Fibroblast of villous mesenchyme (primary cell): ENCODE data around the gene LCE2A. TPM values are rescaled to one million over a fixed set of nuclear protein-coding genes. Genes with fewer than 3 reads are reported as not detected.

Experiments
- DNase-seq: peaks from one replicate; pipeline ENCODE4 v3.0.0-alpha.2; 2010; ENCODE audit warnings: low read depth
- H3K4me3 ChIP-seq: 2 replicates; pipeline ENCODE4 v1.5.1; 2011; ENCODE audit warnings: low read depth, mild to moderate bottlenecking, low read length
- total RNA-seq: library from RNA; depleted of rRNA; stranded (reverse); fragments of >200 nt; gene quantifications from 2 replicates; pipeline ENCODE4 v1.2.3, GENCODE V29; 2012
- TF ChIP-seq, protein P1 (sequence below): IDR thresholded peaks from 2 replicates; pipeline ENCODE4 v1.5.1; 2012; ENCODE audit warnings: low read depth, mild to moderate bottlenecking, low read length; ENCODE audit not compliant: insufficient read depth

Gene LCE2A
- total RNA-seq, 1 donor, result 0.43 TPM

GRCh38 chr1:152741656-152742055 is 43.5 kb downstream of the LCE2A start:
- TF ChIP-seq, protein P1, sequence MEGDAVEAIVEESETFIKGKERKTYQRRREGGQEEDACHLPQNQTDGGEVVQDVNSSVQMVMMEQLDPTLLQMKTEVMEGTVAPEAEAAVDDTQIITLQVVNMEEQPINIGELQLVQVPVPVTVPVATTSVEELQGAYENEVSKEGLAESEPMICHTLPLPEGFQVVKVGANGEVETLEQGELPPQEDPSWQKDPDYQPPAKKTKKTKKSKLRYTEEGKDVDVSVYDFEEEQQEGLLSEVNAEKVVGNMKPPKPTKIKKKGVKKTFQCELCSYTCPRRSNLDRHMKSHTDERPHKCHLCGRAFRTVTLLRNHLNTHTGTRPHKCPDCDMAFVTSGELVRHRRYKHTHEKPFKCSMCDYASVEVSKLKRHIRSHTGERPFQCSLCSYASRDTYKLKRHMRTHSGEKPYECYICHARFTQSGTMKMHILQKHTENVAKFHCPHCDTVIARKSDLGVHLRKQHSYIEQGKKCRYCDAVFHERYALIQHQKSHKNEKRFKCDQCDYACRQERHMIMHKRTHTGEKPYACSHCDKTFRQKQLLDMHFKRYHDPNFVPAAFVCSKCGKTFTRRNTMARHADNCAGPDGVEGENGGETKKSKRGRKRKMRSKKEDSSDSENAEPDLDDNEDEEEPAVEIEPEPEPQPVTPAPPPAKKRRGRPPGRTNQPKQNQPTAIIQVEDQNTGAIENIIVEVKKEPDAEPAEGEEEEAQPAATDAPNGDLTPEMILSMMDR, result no peak
- DNase-seq, result no peak
- no peak overlapping the region for H3K4me3 ChIP-seq

GRCh38 chr1:152743371-152744145 is 45.4 kb downstream of the LCE2A start:
- TF ChIP-seq, protein P1, result no peak
- DNase-seq, result no peak
- H3K4me3 ChIP-seq, result no peak overlapping the region

- no peak overlapping the region for H3K4me3 ChIP-seq
- TF ChIP-seq, protein P1, result no peak
- peak; percentile 2 for DNase-seq
Measured at GRCh38 chr1:152745289-152745704, 47.2 kb downstream of the LCE2A start.

GRCh38 chr1:152745765-152746444 is 47.8 kb downstream of the LCE2A start:
- no peak for DNase-seq
- H3K4me3 ChIP-seq, result no peak overlapping the region
- TF ChIP-seq, protein P1, result no peak

- no peak for DNase-seq
- no peak overlapping the region for H3K4me3 ChIP-seq
- TF ChIP-seq, protein P1, result no peak
Measured at GRCh38 chr1:152747831-152748230, 49.7 kb downstream of the LCE2A start.

Other genes with a start within 250 kb of the LCE2A start
- not detected in 2 replicates for gene LCE5A, start 187.5 kb upstream of the LCE2A start, total RNA-seq
- gene CRCT1, start 183.9 kb upstream of the LCE2A start, total RNA-seq, result not detected in 2 replicates
- gene LCE3E, start 131.6 kb upstream of the LCE2A start, total RNA-seq, result not detected in 2 replicates
- gene LCE3D, start 117.8 kb upstream of the LCE2A start, total RNA-seq, result not detected in 2 replicates
- not detected in 2 replicates for gene LCE3C, start 98.1 kb upstream of the LCE2A start, total RNA-seq
- gene LCE3B, start 84.5 kb upstream of the LCE2A start, total RNA-seq, result not detected in 2 replicates
- not detected in 2 replicates for gene LCE3A, start 75.2 kb upstream of the LCE2A start, total RNA-seq
- gene LCE2D, start 35.0 kb upstream of the LCE2A start, total RNA-seq, result not detected in 2 replicates
- not detected in 2 replicates for gene LCE2C, start 23.1 kb upstream of the LCE2A start, total RNA-seq
- not detected in 2 replicates for gene LCE2B, start 12.2 kb upstream of the LCE2A start, total RNA-seq
- gene LCE4A, start 9.8 kb downstream of the LCE2A start, total RNA-seq, result not detected in 2 replicates
- not detected in 2 replicates for gene KPRP, start 59.7 kb downstream of the LCE2A start, total RNA-seq
- not detected in 2 replicates for gene LCE1F, start 76.8 kb downstream of the LCE2A start, total RNA-seq
- gene LCE1E, start 87.9 kb downstream of the LCE2A start, total RNA-seq, result not detected in 2 replicates
- not detected in 2 replicates for gene LCE1D, start 98.4 kb downstream of the LCE2A start, total RNA-seq
- gene LCE1C, start 108.3 kb downstream of the LCE2A start, total RNA-seq, result not detected in 2 replicates
- not detected in 2 replicates for gene LCE1B, start 113.6 kb downstream of the LCE2A start, total RNA-seq
- not detected in 2 replicates for gene LCE1A, start 129.1 kb downstream of the LCE2A start, total RNA-seq
- gene LCE6A, start 144.5 kb downstream of the LCE2A start, total RNA-seq, result not detected in 2 replicates
- not detected in 2 replicates for gene LCE7A, start 161.7 kb downstream of the LCE2A start, total RNA-seq
- not detected in 2 replicates for gene SMCP, start 180.0 kb downstream of the LCE2A start, total RNA-seq
- gene IVL, start 210.2 kb downstream of the LCE2A start, total RNA-seq, result not detected in 2 replicates
- gene SPRR5, start 248.9 kb downstream of the LCE2A start, total RNA-seq, result not detected in 2 replicates